NOMO-1 treated with DMSO at 0.1 percent for 48 hours (cell line): ENCODE results near the gene SYK.

Experiments
- DNase-seq: peaks from one replicate; lab custom pipeline; 2025; ENCODE audit not compliant: unreplicated experiment; lab: John Stamatoyannopoulos, UW

Gene SYK

GRCh38 chr9:90846770-90847419 lies 45.3 kb downstream of the SYK start:
- no peak for DNase-seq

GRCh38 chr9:90847971-90848370 lies 46.4 kb downstream of the SYK start:
- DNase-seq = no peak

GRCh38 chr9:90848866-90849265 lies 47.2 kb downstream of the SYK start:
- DNase-seq = no peak

- DNase-seq = no peak
Observed at GRCh38 chr9:90851444-90851843, 49.8 kb downstream of the SYK start.

- no peak for DNase-seq
Observed at GRCh38 chr9:90853945-90854344, 52.3 kb downstream of the SYK start.

GRCh38 chr9:90854637-90855175 lies 53.1 kb downstream of the SYK start:
- no peak for DNase-seq

GRCh38 chr9:90855208-90855902 lies 53.7 kb downstream of the SYK start:
- no peak for DNase-seq

GRCh38 chr9:90857091-90857490 lies 55.5 kb downstream of the SYK start:
- no peak for DNase-seq

GRCh38 chr9:90857855-90858254 lies 56.2 kb downstream of the SYK start:
- DNase-seq = no peak

GRCh38 chr9:90858457-90858901 lies 56.9 kb downstream of the SYK start:
- DNase-seq = no peak

GRCh38 chr9:90860382-90860781 lies 58.8 kb downstream of the SYK start:
- no peak for DNase-seq

- peak; percentile 16 for DNase-seq
Observed at GRCh38 chr9:90860826-90861225, 59.2 kb downstream of the SYK start.

- DNase-seq = no peak
Observed at GRCh38 chr9:90861380-90861779, 59.8 kb downstream of the SYK start.

GRCh38 chr9:90861826-90862740 lies 60.5 kb downstream of the SYK start:
- DNase-seq = no peak

GRCh38 chr9:90864779-90865178 lies 63.2 kb downstream of the SYK start:
- DNase-seq = no peak

- no peak for DNase-seq
Observed at GRCh38 chr9:90867101-90867500, 65.5 kb downstream of the SYK start.

- no peak for DNase-seq
Observed at GRCh38 chr9:90868555-90868954, 66.9 kb downstream of the SYK start.

- DNase-seq = no peak
Observed at GRCh38 chr9:90869361-90869760, 67.7 kb downstream of the SYK start.

GRCh38 chr9:90870621-90871326 lies 69.2 kb downstream of the SYK start:
- DNase-seq = peak; percentile 9

GRCh38 chr9:90871327-90871935 lies 69.8 kb downstream of the SYK start:
- no peak for DNase-seq
